ENCODE results near the gene NT5DC2. TPM values are rescaled to one million over a fixed set of nuclear protein-coding genes. Genes with fewer than 3 reads are reported as not detected.

Gene NT5DC2
- total and polyA plus RNA-seq, 10 of the 15 experiments (the other 5 are each of a cell fraction or from before 2014, with no cell fraction given), result 21.6 to 135 (median 66.8) TPM

GRCh38 chr3:52557011-52557960 lies 23.6 kb upstream of the NT5DC2 start:
- intact Hi-C loops (cut with micrococcal nuclease; ENCODE audit: unreplicated experiment) (no loop called here), in situ Hi-C loops (cut with MboI) (no loop called here)
- no peak for ATAC-seq
- no TSS peak for BruUV-seq (replicated peaks)
- WGBS (ENCODE audit: insufficient coverage, insufficient replicate concordance, low lambda C conversion rate, missing lambda C conversion rate), result 85% methylated on average over 9 of the region's 9 CpGs
- peaks cover 7 to 37% of the 10 kb centered on the region in 2 experiments for H3K36me3 ChIP-seq (ENCODE audit: control insufficient read depth in 2 of 2, insufficient read depth in 2 of 2, low read length in 1 of 2)
- no peaks in the 10 kb centered on the region for H3K79me2 ChIP-seq (ENCODE audit: control insufficient read depth, insufficient read depth, low read length)
- no peak overlapping the region for H3K4me2 ChIP-seq (ENCODE audit: control insufficient read depth, insufficient read depth)
- no peak for DNase-seq (ENCODE audit: low read depth, low spot score)
- no peak overlapping the region for H2AFZ ChIP-seq (ENCODE audit: control insufficient read depth, low read depth, low read length)
- ChIA-PET CTCF (interaction anchor here (1.0 kb wide), 1 partner anchor 10 kb away, joined by 3 read pairs; no protein-coding TSS in a partner anchor), POLR2A (interaction anchor here (1.3 kb wide), 1 partner anchor 18 kb away, joined by 4 read pairs; no protein-coding TSS in a partner anchor), SMC1A (ENCODE audit: uncharacterized antibody, unreplicated experiment) (no interaction called here), RAD21 (ENCODE audit: unreplicated experiment) (no interaction called here)
- H4K20me1 ChIP-seq (ENCODE audit: control insufficient read depth, insufficient read depth), result no peaks in the 10 kb centered on the region
- no peaks in the 10 kb centered on the region for H3K9me3 ChIP-seq (replicated peaks; ENCODE audit: control insufficient read depth, insufficient read depth, low read length)
- no peak for FAIRE-seq
- H3K4me1 ChIP-seq (ENCODE audit: control insufficient read depth, insufficient read depth, low read length), result no peaks in the 10 kb centered on the region
- no peak overlapping the region for H3K4me3 ChIP-seq
- no peak overlapping the region for H3K9ac ChIP-seq (ENCODE audit: control insufficient read depth, insufficient read depth, low read length)
- H3K27ac ChIP-seq (ENCODE audit: control insufficient read depth, insufficient read depth), result no peak overlapping the region
- H3K27me3 ChIP-seq (replicated peaks in 1 of 2; ENCODE audit: control insufficient read depth in 2 of 2, insufficient read depth in 2 of 2, low read length in 1 of 2), result no peaks in the 10 kb centered on the region
- TF ChIP-seq ZNF622 (IDR thresholded peaks at IDR 0.05), result no peak
- TF ChIP-seq ZNF274 (IDR thresholded peaks at IDR 0.05; ENCODE audit: insufficient read depth, insufficient read length), result no peak
- TF ChIP-seq BHLHE40 (IDR thresholded peaks at IDR 0.05; ENCODE audit: borderline replicate concordance in 1 of 2, low read depth in 2 of 2, low read length in 1 of 2), result no peak
- no peak for TF ChIP-seq HSF1 (IDR thresholded peaks at IDR 0.05; ENCODE audit: low read depth, low read length)
- TF ChIP-seq SMC3 (IDR thresholded peaks at IDR 0.05; ENCODE audit: borderline replicate concordance, low read length), result no peak
- TF ChIP-seq NFYA (IDR thresholded peaks at IDR 0.05; ENCODE audit: borderline replicate concordance, low read depth, low read length), result no peak
- TF ChIP-seq PAX5 (IDR thresholded peaks at IDR 0.05; ENCODE audit: borderline replicate concordance, low read depth, low read length), result no peak
- no peak for TF ChIP-seq E4F1 (IDR thresholded peaks at IDR 0.05; ENCODE audit: borderline replicate concordance, partially characterized antibody)
- TF ChIP-seq IRF3 (IDR thresholded peaks at IDR 0.05), result no peak
- TF ChIP-seq E2F4 (IDR thresholded peaks at IDR 0.05; ENCODE audit: low read depth, low read length), result no peak
- no peak for TF ChIP-seq SRF (IDR thresholded peaks at IDR 0.05; ENCODE audit: low read depth in 2 of 2, low read length in 2 of 2)
- no peak for TF ChIP-seq RBBP5 (conservative IDR thresholded peaks at IDR 0.05)
- TF ChIP-seq MXI1 (IDR thresholded peaks at IDR 0.05; ENCODE audit: low read depth, low read length), result no peak
- TF ChIP-seq STAT1 (conservative IDR thresholded peaks at IDR 0.05), result no peak
